Upper lobe of left lung (tissue), 4 donors: ENCODE results near the gene CTBP2.

Source experiments
- CTCF ChIP-seq, 6 experiments: fragments of 450-650 bp in 4 of 6; fragments of 200-600 bp in 2 of 6; sonication (generic) in 2 of 6; IDR thresholded peaks; one replicate each; pipeline ENCODE4 v1.5.1; 2016 to 2019; ENCODE audit warnings: antibody characterized with exemption in 6 of 6
- POLR2A ChIP-seq, 4 donors: fragments of 450-650 bp; IDR thresholded peaks; one replicate each; pipeline ENCODE4 v1.5.1; 2016 to 2017; ENCODE audit warnings: antibody characterized with exemption in 4 of 4, mild to moderate bottlenecking in 2 of 4

- TF ChIP-seq POLR2A (IDR thresholded peaks at IDR 0.05) (no peak), CTCF (IDR thresholded peaks at IDR 0.05) (no peak)
Observed at GRCh38 chr10:124956764-124957163, 203.6 kb downstream of the CTBP2 start.
